ENCODE data around the gene TYMP.

TYMP gene

GRCh38 chr22:50504369-50505211 is 25.2 kb downstream of the TYMP start:
- no peak for DNase-seq

GRCh38 chr22:50503475-50504145 is 26.2 kb downstream of the TYMP start:
- no peak for DNase-seq

GRCh38 chr22:50502628-50503474 is 27.0 kb downstream of the TYMP start:
- DNase-seq, result no peak

- no peak for DNase-seq
Measured at GRCh38 chr22:50502096-50502495, 27.7 kb downstream of the TYMP start.

- DNase-seq, result no peak
Measured at GRCh38 chr22:50500452-50500851, 29.4 kb downstream of the TYMP start.

- DNase-seq, result peak; percentile 54
Measured at GRCh38 chr22:50498322-50498890, 31.4 kb downstream of the TYMP start.

GRCh38 chr22:50497093-50497492 is 32.7 kb downstream of the TYMP start:
- DNase-seq, result no peak

- no peak for DNase-seq
Measured at GRCh38 chr22:50490531-50491308, 39.1 kb downstream of the TYMP start.

GRCh38 chr22:50489363-50490243 is 40.2 kb downstream of the TYMP start:
- DNase-seq, result no peak

- DNase-seq, result no peak
Measured at GRCh38 chr22:50488886-50489285, 40.9 kb downstream of the TYMP start.

- no peak for DNase-seq
Measured at GRCh38 chr22:50488006-50488677, 41.7 kb downstream of the TYMP start.

GRCh38 chr22:50487290-50488005 is 42.4 kb downstream of the TYMP start:
- no peak for DNase-seq

- no peak for DNase-seq
Measured at GRCh38 chr22:50486561-50487289, 43.1 kb downstream of the TYMP start, which contains the start of gene MIOX. TSS of gene MIOX (plus strand) at chr22:50486859. CDS start at chr22:50486898, 39 bp downstream.

- no peak for DNase-seq
Measured at GRCh38 chr22:50485221-50486131, 44.3 kb downstream of the TYMP start.

GRCh38 chr22:50483977-50484853 is 45.6 kb downstream of the TYMP start:
- DNase-seq, result no peak

GRCh38 chr22:50483556-50483955 is 46.3 kb downstream of the TYMP start:
- no peak for DNase-seq

- DNase-seq, result no peak
Measured at GRCh38 chr22:50483106-50483505, 46.7 kb downstream of the TYMP start.

Data from effector CD4-positive, alpha-beta T cell (primary cell).